Thyroid gland (tissue), 4 donors: Measurements from ENCODE around the gene PTGFR. TPM values are rescaled to one million over a fixed set of nuclear protein-coding genes. Genes with fewer than 3 reads are reported as not detected.

Source experiments
- DNase-seq, 2 donors: peaks; one replicate each; pipeline ENCODE4 v3.0.0-alpha.2; 2019
- H3K27ac ChIP-seq, 3 donors: fragments of 200-600 bp; sonication (generic); 1 replicate in 2 of 3; 2 replicates in 1 of 3; pipeline ENCODE4 v1.5.1; 2016 to 2019; ENCODE audit warnings: mild to moderate bottlenecking in 1 of 3, moderate library complexity in 1 of 3
- H3K27me3 ChIP-seq: fragments of 200-600 bp; sonication (generic); one replicate; pipeline ENCODE4 v1.5.1; 2019
- H3K36me3 ChIP-seq, 2 donors: fragments of 200-600 bp; sonication (generic); one replicate each; pipeline ENCODE4 v1.5.1; 2016 to 2019
- H3K4me1 ChIP-seq, 2 donors: fragments of 200-600 bp; sonication (generic); one replicate each; pipeline ENCODE4 v1.5.1; 2017 to 2019
- H3K4me3 ChIP-seq, 3 donors: fragments of 200-600 bp; sonication (generic); replicated peaks in 1 of 3; 1 replicate in 2 of 3; 2 replicates in 1 of 3; pipeline ENCODE4 v1.5.1; 2016; ENCODE audit warnings: mild to moderate bottlenecking in 1 of 3
- H3K9me3 ChIP-seq: fragments of 200-600 bp; sonication (generic); one replicate; pipeline ENCODE4 v1.5.1; 2017
- CTCF ChIP-seq, 6 experiments: fragments of 200-600 bp in 3 of 6; fragments of 450-650 bp in 3 of 6; sonication (generic) in 3 of 6; IDR thresholded peaks; one replicate each; pipeline ENCODE4 v1.5.1; 2016 to 2019; ENCODE audit warnings: antibody characterized with exemption in 6 of 6, mild to moderate bottlenecking in 2 of 6, inconsistent platforms in 1 of 6, moderate library complexity in 1 of 6
- POLR2A ChIP-seq, 2 donors: fragments of 450-650 bp; IDR thresholded peaks; one replicate each; pipeline ENCODE4 v1.6.1; 2017; ENCODE audit warnings: antibody characterized with exemption in 2 of 2, mild to moderate bottlenecking in 2 of 2, moderate library complexity in 1 of 2
- WGBS, 2 donors: methylation state at CpG; one replicate each; pipeline ENCODE4 v1.1.5; 2017; 5-methylcytosine and 5-hydroxymethylcytosine counted together
- intact Hi-C: fragments of 100-400 bp; cut with DNase I; formaldehyde crosslinking; loops from one replicate; pipeline ENCODE4 v1.15.1; 2023
- total RNA-seq, 4 donors: library from RNA; depleted of rRNA; stranded (reverse); fragments of >200 nt; gene quantifications; one replicate each; pipeline ENCODE4 v1.2.3, GENCODE V29; 2016

Gene PTGFR
- total RNA-seq, 4 donors from 2014 or later: 0.67 to 1.9 (median 1.2) TPM

DNA sequence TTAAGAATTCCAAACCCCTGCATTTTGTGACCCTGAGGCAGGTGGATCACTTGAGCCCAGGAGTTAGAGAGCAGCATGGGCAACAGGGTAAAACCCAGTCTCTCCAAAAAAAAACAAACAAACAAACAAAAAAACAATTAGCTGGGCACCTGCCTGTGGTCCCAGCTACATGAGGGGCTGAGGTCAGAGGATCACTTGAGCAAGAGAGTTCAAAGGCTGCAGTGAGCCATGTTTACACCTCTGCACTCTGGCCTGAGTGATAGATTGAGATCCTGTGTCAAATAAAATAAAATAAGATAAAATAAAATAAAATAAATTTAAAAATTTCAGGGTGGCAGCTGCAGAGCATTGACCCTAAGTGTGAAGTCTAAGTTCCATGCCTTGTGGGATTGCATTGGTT is 16.7 kb upstream of the PTGFR start:
- DNase-seq: no peak
- Histone ChIP-seq H3K9me3 (no peaks in the 10 kb centered on the region), H3K27ac (no peak overlapping the region), H3K4me1 (no peaks in the 10 kb centered on the region), H3K4me3 (no peak overlapping the region), H3K27me3 (no peaks in the 10 kb centered on the region), H3K36me3 (no peaks in the 10 kb centered on the region)
- no peak for TF ChIP-seq POLR2A (IDR thresholded peaks at IDR 0.05)
- no peak for TF ChIP-seq CTCF (IDR thresholded peaks at IDR 0.05)
- intact Hi-C loops: no loop called here

DNA sequence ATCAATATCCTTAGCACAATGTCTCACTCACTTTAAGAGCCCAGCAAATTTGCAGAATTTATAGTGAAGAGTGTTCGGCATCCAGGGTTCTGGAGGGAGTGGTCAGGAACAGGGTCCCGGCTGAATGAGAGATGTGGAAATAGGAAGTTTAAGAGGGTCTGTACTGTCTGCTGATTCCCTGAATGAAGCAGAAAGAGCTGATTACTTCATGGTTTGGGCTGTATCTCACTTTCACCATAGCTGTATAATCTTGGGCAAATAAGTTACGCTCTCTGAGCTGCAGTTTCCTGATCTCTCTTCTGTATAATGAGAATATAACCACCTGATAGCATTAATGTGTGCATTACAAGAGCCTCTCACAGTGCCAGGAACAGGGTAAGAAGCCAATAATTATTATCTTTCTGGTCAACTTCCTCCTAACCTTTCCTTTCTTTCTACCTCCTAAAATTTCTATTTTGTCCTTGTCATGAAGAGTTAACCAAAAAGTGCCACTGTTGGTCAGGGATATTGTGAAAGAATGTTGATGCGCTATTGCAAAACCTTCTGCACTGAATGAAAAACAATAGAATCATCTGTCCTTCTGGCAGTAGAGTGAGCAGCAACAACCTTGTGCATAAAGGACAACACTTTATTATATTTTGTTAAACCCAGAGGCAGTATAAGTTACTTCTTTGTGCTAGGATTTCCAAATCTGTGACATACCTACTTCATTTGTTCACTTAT is 14.7 kb upstream of the PTGFR start:
- Histone ChIP-seq H3K27me3 (no peaks in the 10 kb centered on the region), H3K9me3 (no peaks in the 10 kb centered on the region), H3K4me3 (no peak overlapping the region), H3K36me3 (no peaks in the 10 kb centered on the region), H3K27ac (no peak overlapping the region), H3K4me1 (no peaks in the 10 kb centered on the region)
- no peak for DNase-seq
- intact Hi-C loops: no loop called here
- WGBS, 2 donors: 81 to 82% methylated on average over 4 of the region's 4 CpGs
- TF ChIP-seq POLR2A (IDR thresholded peaks at IDR 0.05) (no peak), CTCF (IDR thresholded peaks at IDR 0.05) (no peak)

DNA sequence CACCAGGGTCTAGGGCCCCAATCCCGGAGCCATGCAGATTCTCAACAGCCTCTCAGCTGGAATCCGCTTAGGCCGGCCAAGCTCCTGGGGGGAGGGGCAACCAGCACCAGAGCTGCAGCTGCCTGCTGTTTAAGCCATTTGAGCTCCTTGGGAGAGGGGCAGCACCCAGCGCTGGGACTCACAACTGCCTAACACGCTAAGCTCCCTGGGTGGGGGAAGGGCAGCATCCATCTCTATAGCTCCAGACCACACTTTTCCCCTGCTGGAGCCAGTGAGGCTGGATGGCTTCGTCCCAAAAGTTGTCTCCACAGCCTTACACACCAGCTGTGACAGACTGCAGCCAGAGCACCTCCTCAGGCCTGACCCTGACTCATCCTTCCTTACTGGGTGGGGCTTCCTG is 6.9 kb upstream of the PTGFR start:
- WGBS, 2 donors: 43 to 70% methylated on average over 2 to 4 of the region's 6 CpGs
- H3K9me3 ChIP-seq: no peaks in the 10 kb centered on the region
- intact Hi-C loops: no loop called here
- no peak for DNase-seq
- H3K27ac ChIP-seq: no peak overlapping the region
- no peak overlapping the region for H3K4me3 ChIP-seq
- H3K36me3 ChIP-seq: no peaks in the 10 kb centered on the region
- H3K4me1 ChIP-seq: no peaks in the 10 kb centered on the region
- TF ChIP-seq POLR2A (IDR thresholded peaks at IDR 0.05) (no peak), CTCF (IDR thresholded peaks at IDR 0.05) (no peak)
- no peaks in the 10 kb centered on the region for H3K27me3 ChIP-seq

DNA sequence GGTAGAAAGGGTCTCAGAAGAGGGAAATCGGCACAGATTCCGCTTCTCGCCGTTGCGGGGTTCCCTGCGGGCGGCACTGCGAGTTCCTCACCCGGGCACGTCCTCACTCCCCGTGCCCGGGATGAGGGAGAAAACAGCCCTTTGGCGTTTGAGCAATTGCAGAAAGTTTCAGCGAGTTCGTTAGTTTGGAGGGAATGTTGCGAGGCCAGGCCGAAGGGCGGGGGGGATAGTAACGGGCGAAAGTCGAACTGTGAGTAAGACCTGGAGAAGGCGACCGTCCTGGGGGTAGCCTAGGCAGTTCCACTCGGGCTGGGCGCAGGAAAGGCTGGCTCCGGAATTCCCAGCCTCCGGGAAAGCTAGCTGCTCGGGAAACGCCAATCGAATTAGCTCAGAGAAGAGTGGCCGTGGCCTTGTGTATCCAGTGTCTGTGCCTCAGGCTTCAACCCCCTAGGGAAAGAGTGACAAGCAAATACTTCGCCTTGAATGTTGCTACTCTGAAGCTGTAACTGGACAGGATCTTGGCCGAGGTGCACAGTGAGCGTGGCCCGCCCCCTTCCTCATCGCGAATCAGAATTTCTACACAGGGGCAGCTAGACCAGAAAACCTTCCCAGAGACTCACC is 787 bp downstream of the PTGFR start:
- TF ChIP-seq CTCF (IDR thresholded peaks at IDR 0.05) (no peak), POLR2A (IDR thresholded peaks at IDR 0.05) (no peak)
- WGBS, 2 donors: 4 to 6% methylated on average over 35 to 37 of the region's 37 CpGs
- Histone ChIP-seq H3K4me3 (peak overlapping the region in 2 of 3 donors; percentile 25 to 27), H3K27ac (no peak overlapping the region), H3K4me1 (no peaks in the 10 kb centered on the region), H3K36me3 (no peaks in the 10 kb centered on the region), H3K9me3 (no peaks in the 10 kb centered on the region), H3K27me3 (no peaks in the 10 kb centered on the region)
- intact Hi-C loops: no loop called here
- DNase-seq: peak; percentile 12 to 21

DNA sequence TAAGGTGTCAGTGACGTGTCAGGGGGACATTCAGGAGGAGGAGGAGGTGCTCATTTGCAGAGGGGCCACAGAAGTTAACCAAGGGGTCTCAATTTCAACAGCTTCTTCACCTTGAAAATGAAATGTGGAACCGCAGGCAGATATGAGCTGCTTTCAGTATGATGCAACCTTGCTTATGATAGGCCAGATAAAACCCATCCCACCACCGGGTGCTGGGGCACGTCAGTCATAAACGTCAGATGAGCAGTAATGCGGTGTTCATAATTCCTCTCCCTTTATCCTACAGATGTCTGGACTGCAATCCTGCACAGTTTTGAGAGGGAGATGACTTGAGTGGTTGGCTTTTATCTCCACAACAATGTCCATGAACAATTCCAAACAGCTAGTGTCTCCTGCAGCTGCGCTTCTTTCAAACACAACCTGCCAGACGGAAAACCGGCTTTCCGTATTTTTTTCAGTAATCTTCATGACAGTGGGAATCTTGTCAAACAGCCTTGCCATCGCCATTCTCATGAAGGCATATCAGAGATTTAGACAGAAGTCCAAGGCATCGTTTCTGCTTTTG is 1.7 kb downstream of the PTGFR start:
- no peak for TF ChIP-seq CTCF (IDR thresholded peaks at IDR 0.05)
- no peak for TF ChIP-seq POLR2A (IDR thresholded peaks at IDR 0.05)
- WGBS, 2 donors: 90 to 93% methylated on average over 12 of the region's 12 CpGs
- Histone ChIP-seq H3K9me3 (no peaks in the 10 kb centered on the region), H3K4me3 (no peak overlapping the region), H3K4me1 (no peaks in the 10 kb centered on the region), H3K36me3 (no peaks in the 10 kb centered on the region), H3K27ac (no peak overlapping the region), H3K27me3 (no peaks in the 10 kb centered on the region)
- intact Hi-C loops: no loop called here
- DNase-seq: no peak
